CD14-positive monocyte (primary cell): ENCODE measurements around the gene ZNF451. TPM values are rescaled to one million over a fixed set of nuclear protein-coding genes. Genes with fewer than 3 reads are reported as not detected.

Experiments
- DNase-seq, 3 donors: peaks; one replicate each; pipeline ENCODE4 v3.0.0-alpha.2; 2011 to 2022
- H2AFZ ChIP-seq: 2 replicates; pipeline ENCODE4 v1.6.0; 2012; ENCODE audit warnings: mild to moderate bottlenecking, low read depth, low read length, inconsistent platforms; ENCODE audit not compliant: insufficient read depth, poor library complexity, severe bottlenecking
- H3K27ac ChIP-seq, 2 donors: 1 replicate in 1 of 2; 2 replicates in 1 of 2; pipeline ENCODE4 v1.5.1; 2012 to 2013; ENCODE audit warnings: low read length in 2 of 2, control low read depth in 1 of 2, inconsistent platforms in 1 of 2, low read depth in 1 of 2, mild to moderate bottlenecking in 1 of 2
- H3K27me3 ChIP-seq, 2 donors: one replicate each; pipeline versions ENCODE4 v1.6.0 to v1.6.1; 2011 to 2013; ENCODE audit warnings: low read length in 2 of 2; ENCODE audit not compliant: control insufficient read depth in 2 of 2, insufficient read depth in 2 of 2
- H3K36me3 ChIP-seq, 2 donors: replicated peaks in 1 of 2; 1 replicate in 1 of 2; 2 replicates in 1 of 2; pipeline versions ENCODE4 v1.5.1 to v1.6.1; 2012 to 2013; ENCODE audit warnings: low read length in 2 of 2, control low read depth in 1 of 2, inconsistent platforms in 1 of 2, mild to moderate bottlenecking in 1 of 2; ENCODE audit not compliant: insufficient read depth in 2 of 2, control insufficient read depth in 1 of 2
- H3K4me1 ChIP-seq, 2 donors: 1 replicate in 1 of 2; 2 replicates in 1 of 2; pipeline versions ENCODE4 v1.5.1 to v1.6.1; 2012 to 2013; ENCODE audit warnings: low read length in 2 of 2, control low read depth in 1 of 2, inconsistent platforms in 1 of 2, mild to moderate bottlenecking in 1 of 2, moderate library complexity in 1 of 2; ENCODE audit not compliant: insufficient read depth in 2 of 2, control insufficient read depth in 1 of 2
- H3K4me2 ChIP-seq: replicated peaks from 2 replicates; pipeline ENCODE3; 2012; ENCODE audit warnings: low read length, moderate library complexity, mild to moderate bottlenecking; ENCODE audit not compliant: poor library complexity, severe bottlenecking; ENCODE audit errors: extremely low read depth
- H3K4me3 ChIP-seq, 3 experiments: fragments of 200-600 bp in 1 of 3; sonication (generic) in 1 of 3; replicated peaks in 1 of 3; 1 replicate in 2 of 3; 2 replicates in 1 of 3; pipeline ENCODE4 v1.5.1; 2011 to 2013; ENCODE audit warnings: low read length in 3 of 3, mild to moderate bottlenecking in 3 of 3, control low read depth in 2 of 3, low read depth in 2 of 3, inconsistent platforms in 1 of 3, moderate library complexity in 1 of 3
- H3K79me2 ChIP-seq: 2 replicates; pipeline ENCODE4 v1.6.0; 2012; ENCODE audit warnings: mild to moderate bottlenecking, control low read depth, inconsistent platforms, low read length, moderate library complexity; ENCODE audit not compliant: insufficient read depth
- H3K9ac ChIP-seq: 2 replicates; pipeline ENCODE4 v1.6.0; 2017; ENCODE audit warnings: low read length, mild to moderate bottlenecking; ENCODE audit not compliant: insufficient read depth, poor library complexity, severe bottlenecking
- H3K9me3 ChIP-seq, 2 donors: replicated peaks in 1 of 2; 1 replicate in 1 of 2; 2 replicates in 1 of 2; pipeline versions ENCODE4 v1.5.1 to v1.6.1; 2012 to 2013; ENCODE audit warnings: low read length in 2 of 2, control low read depth in 1 of 2; ENCODE audit not compliant: control insufficient read depth in 1 of 2, insufficient read depth in 1 of 2
- H4K20me1 ChIP-seq: 2 replicates; pipeline ENCODE4 v1.6.0; 2012; ENCODE audit warnings: mild to moderate bottlenecking, low read length, control low read depth, moderate library complexity; ENCODE audit not compliant: insufficient read depth
- H3K27ac Mint-ChIP-seq, 7 donors: one replicate each; pipeline ENCODE4 v1.8.0; 2020; ENCODE audit warnings: mild to moderate bottlenecking in 7 of 7, mixed read lengths in 7 of 7, moderate library complexity in 6 of 7, inconsistent platforms in 2 of 7
- H3K27me3 Mint-ChIP-seq, 3 donors: one replicate each; pipeline ENCODE4 v1.8.0; 2021 to 2022; ENCODE audit warnings: low read depth in 3 of 3, mild to moderate bottlenecking in 3 of 3, mixed read lengths in 3 of 3, moderate library complexity in 3 of 3, inconsistent platforms in 1 of 3
- H3K36me3 Mint-ChIP-seq, 2 donors: one replicate each; pipeline ENCODE4 v1.8.0; 2020; ENCODE audit warnings: mixed read lengths in 2 of 2, inconsistent platforms in 1 of 2, mild to moderate bottlenecking in 1 of 2
- H3K4me1 Mint-ChIP-seq: one replicate; pipeline ENCODE4 v1.8.0; 2020; ENCODE audit warnings: mild to moderate bottlenecking, mixed read lengths
- H3K4me3 Mint-ChIP-seq, 2 donors: one replicate each; pipeline ENCODE4 v1.8.0; 2020; ENCODE audit warnings: mild to moderate bottlenecking in 2 of 2, mixed read lengths in 2 of 2, moderate library complexity in 1 of 2
- H3K9me3 Mint-ChIP-seq, 7 donors: one replicate each; pipeline ENCODE4 v1.8.0; 2020 to 2022; ENCODE audit warnings: mixed read lengths in 7 of 7, mild to moderate bottlenecking in 6 of 7, moderate library complexity in 6 of 7, inconsistent platforms in 2 of 7
- CTCF ChIP-seq: fragments of 200-600 bp; IDR thresholded peaks from one replicate; pipeline ENCODE4 v1.8.0; 2022; ENCODE audit warnings: antibody characterized with exemption, mild to moderate bottlenecking
- WGBS: methylation state at CpG from one replicate; pipeline ENCODE4 v1.1.5; 2013; ENCODE audit warnings: missing lambda C conversion rate; ENCODE audit not compliant: insufficient coverage; 5-methylcytosine and 5-hydroxymethylcytosine counted together
- intact Hi-C, 2 donors: fragments of 100-400 bp; cut with micrococcal nuclease; formaldehyde crosslinking; loops; one replicate each; pipeline versions ENCODE4 v1.15.0 to v1.15.1; 2023
- polyA plus RNA-seq, 3 donors: library from polyadenylated mRNA; depleted of rRNA in 1 of 3; unstranded in 2 of 3; stranded (reverse) in 1 of 3; fragments of 300-500 nt in 2 of 3; fragments of >200 nt in 1 of 3; fragmentation: Illumina TruSeq in 2 of 3; gene quantifications; 1 replicate in 2 of 3; 2 replicates in 1 of 3; pipeline ENCODE4 v1.2.3, GENCODE V29; 2012 to 2021

The ZNF451 gene
- polyA plus RNA-seq, 3 donors: 7.9 to 22.0 (median 19.1) TPM

- H3K27me3 ChIP-seq: no peaks in the 10 kb centered on the region
- TF ChIP-seq CTCF: no peak
- no peak overlapping the region for H3K4me3 ChIP-seq
- H3K9ac ChIP-seq: no peak overlapping the region
- H2AFZ ChIP-seq: no peak overlapping the region
- Mint-ChIP-seq H3K36me3 (peaks cover 7 to 26% of the 10 kb centered on the region in 2 donors), H3K4me3 (no peak overlapping the region), H3K27me3 (peaks cover 0 to 5% (median 0%) of the 10 kb centered on the region in 3 donors), H3K27ac (peak overlapping the region in 2 of 7 donors; percentile 29 to 72), H3K4me1 (peaks cover 17% of the 10 kb centered on the region), H3K9me3 (no peaks in the 10 kb centered on the region)
- peaks cover 4 to 6% of the 10 kb centered on the region in 2 donors for H3K36me3 ChIP-seq
- DNase-seq: no peak
- H3K4me1 ChIP-seq: peaks cover 14 to 23% of the 10 kb centered on the region in 2 donors
- H3K9me3 ChIP-seq: no peaks in the 10 kb centered on the region
- no peak overlapping the region for H3K27ac ChIP-seq
- H4K20me1 ChIP-seq: peaks cover 81% of the 10 kb centered on the region
- intact Hi-C loops: no loop called here
- H3K79me2 ChIP-seq: peaks cover 71% of the 10 kb centered on the region
- no peak overlapping the region for H3K4me2 ChIP-seq
These were observed 19.9 kb downstream of the ZNF451 start for GRCh38 chr6:57109880-57110279.

GRCh38 chr6:57113105-57113504 is 23.1 kb downstream of the ZNF451 start:
- intact Hi-C loops: no loop called here
- Mint-ChIP-seq H3K4me3 (no peak overlapping the region), H3K36me3 (peaks cover 0 to 16% of the 10 kb centered on the region in 2 donors), H3K9me3 (no peaks in the 10 kb centered on the region), H3K4me1 (peaks cover 16% of the 10 kb centered on the region), H3K27ac (peak overlapping the region in 1 of 7 donors; percentile 41), H3K27me3 (peaks cover 0 to 5% (median 0%) of the 10 kb centered on the region in 3 donors)
- H3K9ac ChIP-seq: no peak overlapping the region
- no peak for DNase-seq
- no peak overlapping the region for H3K4me2 ChIP-seq
- H3K4me1 ChIP-seq: peaks cover 13 to 19% of the 10 kb centered on the region in 2 donors
- TF ChIP-seq CTCF: no peak
- H4K20me1 ChIP-seq: peaks cover 69% of the 10 kb centered on the region
- no peak overlapping the region for H3K27ac ChIP-seq
- H3K79me2 ChIP-seq: peaks cover 45% of the 10 kb centered on the region
- peaks cover 2 to 5% of the 10 kb centered on the region in 2 donors for H3K36me3 ChIP-seq
- no peaks in the 10 kb centered on the region for H3K27me3 ChIP-seq
- no CpG with 5 or more reads among the region's 6 CpGs for WGBS
- no peak overlapping the region for H2AFZ ChIP-seq
- H3K4me3 ChIP-seq: no peak overlapping the region
- no peaks in the 10 kb centered on the region for H3K9me3 ChIP-seq
